ENCODE results near the gene YRDC.

DNA sequence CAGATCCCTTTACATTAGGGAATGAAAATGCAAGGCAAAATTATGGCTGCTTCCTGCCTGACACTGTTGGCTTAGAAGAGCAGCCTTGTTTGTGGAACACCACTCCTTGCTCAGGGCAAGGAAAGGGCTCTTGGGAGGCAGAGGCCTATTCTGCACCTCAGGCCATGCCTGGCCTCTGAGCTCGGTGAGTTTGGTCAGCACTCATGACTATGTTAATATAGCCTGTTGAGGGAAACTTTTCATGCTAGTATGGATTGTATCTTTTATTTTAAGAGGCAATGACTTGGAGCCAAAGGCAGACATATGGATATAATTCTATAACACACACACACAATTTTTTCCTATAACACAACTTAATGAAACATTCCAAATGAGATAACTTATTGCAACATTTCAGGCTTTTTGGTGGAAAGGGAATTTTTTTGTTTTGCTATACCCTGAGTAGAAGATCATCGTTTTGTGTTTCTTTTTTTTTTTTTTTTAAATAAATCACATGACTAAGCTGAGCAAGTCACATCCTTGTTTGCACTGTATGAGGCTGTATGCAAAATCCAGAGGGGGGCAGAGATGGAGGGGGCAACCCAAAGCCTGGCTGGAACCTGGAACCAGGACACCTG is 5.6 kb upstream of the YRDC start:
- TF ChIP-seq EZH2 (IDR thresholded peaks at IDR 0.05; ENCODE audit: insufficient read depth, poor library complexity, severe bottlenecking) (no peak), EZH2phosphoT487 (IDR thresholded peaks at IDR 0.05; ENCODE audit: insufficient read depth, low read depth) (no peak)

All from GM23248 (cell line).